ENCODE results near the gene BPNT1.

Gene BPNT1

GRCh38 chr1:220031287-220031686 lies 58.3 kb downstream of the BPNT1 start:
- H3K4me1 ChIP-seq (ENCODE audit: insufficient read depth, low read length) = no peaks in the 10 kb centered on the region
- no peaks in the 10 kb centered on the region for H3K27me3 ChIP-seq (ENCODE audit: insufficient read depth, low read length, poor library complexity)
- TF ChIP-seq EZH2 (IDR thresholded peaks at IDR 0.05; ENCODE audit: borderline replicate concordance, low read depth, low read length, severe bottlenecking) (no peak), CTCF (IDR thresholded peaks at IDR 0.05; ENCODE audit: borderline replicate concordance, extremely low read depth, low read length, poor library complexity, severe bottlenecking) (no peak)
- peaks cover 75% of the 10 kb centered on the region for H3K36me3 ChIP-seq (ENCODE audit: insufficient read depth, low read length)
- peaks cover 28% of the 10 kb centered on the region for H3K79me2 ChIP-seq (ENCODE audit: insufficient read depth, low read length)
- no peak overlapping the region for H3K4me3 ChIP-seq (ENCODE audit: low read depth in 1 of 2, low read length in 2 of 2)
- no peaks in the 10 kb centered on the region for H3K9me3 ChIP-seq (ENCODE audit: insufficient read depth, low read length, severe bottlenecking)
- H3K27ac ChIP-seq (ENCODE audit: low read length) = no peak overlapping the region
- ATAC-seq (ENCODE audit: insufficient read depth, low read depth) (no peak), DNase-seq (no peak)
- no peak overlapping the region for H3K4me2 ChIP-seq (ENCODE audit: insufficient read depth, low read length)
- peaks cover 3% of the 10 kb centered on the region; the same call in 1 of the 2 replicates for H4K20me1 ChIP-seq (ENCODE audit: insufficient read depth, low read length)
- H3K9ac ChIP-seq (ENCODE audit: low read depth, low read length) = no peak overlapping the region
- H2AFZ ChIP-seq (ENCODE audit: low read depth, low read length) = no peak overlapping the region

- no peak for ATAC-seq (ENCODE audit: insufficient read depth, low read depth)
- TF ChIP-seq CTCF (IDR thresholded peaks at IDR 0.05; ENCODE audit: borderline replicate concordance, extremely low read depth, low read length, poor library complexity, severe bottlenecking) (no peak), EZH2 (IDR thresholded peaks at IDR 0.05; ENCODE audit: borderline replicate concordance, low read depth, low read length, severe bottlenecking) (no peak)
Observed at GRCh38 chr1:220028346-220028895, 61.2 kb downstream of the BPNT1 start.

GRCh38 chr1:220019071-220019470 lies 70.5 kb downstream of the BPNT1 start:
- Histone ChIP-seq H3K4me3 (ENCODE audit: low read depth in 1 of 2, low read length in 2 of 2) (no peak overlapping the region), H3K4me2 (ENCODE audit: insufficient read depth, low read length) (no peak overlapping the region), H2AFZ (ENCODE audit: low read depth, low read length) (no peak overlapping the region), H3K9me3 (ENCODE audit: insufficient read depth, low read length, severe bottlenecking) (no peaks in the 10 kb centered on the region), H3K36me3 (ENCODE audit: insufficient read depth, low read length) (peaks cover 89% of the 10 kb centered on the region), H3K79me2 (ENCODE audit: insufficient read depth, low read length) (no peaks in the 10 kb centered on the region), H4K20me1 (ENCODE audit: insufficient read depth, low read length) (peaks cover 5% of the 10 kb centered on the region), H3K9ac (ENCODE audit: low read depth, low read length) (no peak overlapping the region), H3K4me1 (ENCODE audit: insufficient read depth, low read length) (no peaks in the 10 kb centered on the region), H3K27me3 (ENCODE audit: insufficient read depth, low read length, poor library complexity) (no peaks in the 10 kb centered on the region), H3K27ac (ENCODE audit: low read length) (no peak overlapping the region)
- ATAC-seq (ENCODE audit: insufficient read depth, low read depth) (no peak), DNase-seq (no peak)
- no peak for TF ChIP-seq EZH2 (IDR thresholded peaks at IDR 0.05; ENCODE audit: borderline replicate concordance, low read depth, low read length, severe bottlenecking)
- no peak for TF ChIP-seq CTCF (IDR thresholded peaks at IDR 0.05; ENCODE audit: borderline replicate concordance, extremely low read depth, low read length, poor library complexity, severe bottlenecking)

More at GRCh38 chr1:220028346-220028895, 61.2 kb downstream of the BPNT1 start:
- no peak overlapping the region for H3K4me2 ChIP-seq (ENCODE audit: insufficient read depth, low read length)
- no peak overlapping the region for H3K4me3 ChIP-seq (ENCODE audit: low read depth in 1 of 2, low read length in 2 of 2)
- H4K20me1 ChIP-seq (ENCODE audit: insufficient read depth, low read length) = no peaks in the 10 kb centered on the region
- 0 out of 2 replicates have a peak, but pooled peaks cover 7% of the 10 kb centered on the region for H3K79me2 ChIP-seq (ENCODE audit: insufficient read depth, low read length)
- no peak overlapping the region for H3K9ac ChIP-seq (ENCODE audit: low read depth, low read length)
- H3K4me1 ChIP-seq (ENCODE audit: insufficient read depth, low read length) = no peaks in the 10 kb centered on the region
- H3K27me3 ChIP-seq (ENCODE audit: insufficient read depth, low read length, poor library complexity) = no peaks in the 10 kb centered on the region
- H3K36me3 ChIP-seq (ENCODE audit: insufficient read depth, low read length) = peaks cover 73% of the 10 kb centered on the region; the same call in 1 of the 2 replicates
- no peak overlapping the region for H3K27ac ChIP-seq (ENCODE audit: low read length)
- H2AFZ ChIP-seq (ENCODE audit: low read depth, low read length) = no peak overlapping the region
- no peaks in the 10 kb centered on the region for H3K9me3 ChIP-seq (ENCODE audit: insufficient read depth, low read length, severe bottlenecking)
- no peak for DNase-seq

All from DND-41 (cell line).